HG03342 (cell line): Measurements from ENCODE around the gene SERINC2.
"Not testable (repeated sequence)": the region's sequence is repeated elsewhere in the genome, so short reads cannot be mapped to it uniquely, and the experiment has no call there.

ENCODE experiments used
- ATAC-seq: cut with Tn5 transposase; IDR thresholded peaks from one replicate; pipeline ENCODE4 v1.9.1; 2021; ENCODE audit warnings: mild to moderate bottlenecking, moderate library complexity; ENCODE audit not compliant: unreplicated experiment

The SERINC2 gene

GRCh38 chr1:31431351-31432257 is 18.6 kb downstream of the SERINC2 start:
- ATAC-seq = not testable (repeated sequence)

- ATAC-seq = no peak
Observed at GRCh38 chr1:31432592-31433395, 19.8 kb downstream of the SERINC2 start.

DNA sequence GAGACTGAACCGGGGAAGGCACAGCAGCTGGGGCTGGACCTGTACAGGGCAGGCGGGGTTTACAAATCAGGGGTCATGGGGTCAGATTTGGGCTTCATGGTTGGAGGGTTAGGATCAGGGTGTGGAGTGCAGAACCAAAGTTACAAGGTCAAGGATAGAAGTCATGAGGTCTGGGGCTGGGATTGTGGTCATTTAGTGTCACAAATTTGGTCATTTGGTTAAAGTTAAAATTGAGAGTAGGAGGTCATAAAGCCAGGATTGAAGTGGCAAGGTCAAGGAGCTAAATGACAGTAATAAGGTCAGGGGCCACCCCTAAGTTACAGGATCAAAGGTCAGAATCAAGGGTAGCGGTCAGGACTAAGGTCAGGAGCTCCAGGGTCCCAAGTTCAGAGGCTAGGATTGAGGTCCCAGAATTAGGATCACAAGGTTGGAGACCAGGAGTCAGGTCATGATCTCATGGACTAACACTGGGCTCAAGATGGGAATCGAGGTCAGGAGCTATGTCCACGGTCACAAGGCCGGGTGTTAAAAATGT is 20.4 kb downstream of the SERINC2 start:
- no peak for ATAC-seq

DNA sequence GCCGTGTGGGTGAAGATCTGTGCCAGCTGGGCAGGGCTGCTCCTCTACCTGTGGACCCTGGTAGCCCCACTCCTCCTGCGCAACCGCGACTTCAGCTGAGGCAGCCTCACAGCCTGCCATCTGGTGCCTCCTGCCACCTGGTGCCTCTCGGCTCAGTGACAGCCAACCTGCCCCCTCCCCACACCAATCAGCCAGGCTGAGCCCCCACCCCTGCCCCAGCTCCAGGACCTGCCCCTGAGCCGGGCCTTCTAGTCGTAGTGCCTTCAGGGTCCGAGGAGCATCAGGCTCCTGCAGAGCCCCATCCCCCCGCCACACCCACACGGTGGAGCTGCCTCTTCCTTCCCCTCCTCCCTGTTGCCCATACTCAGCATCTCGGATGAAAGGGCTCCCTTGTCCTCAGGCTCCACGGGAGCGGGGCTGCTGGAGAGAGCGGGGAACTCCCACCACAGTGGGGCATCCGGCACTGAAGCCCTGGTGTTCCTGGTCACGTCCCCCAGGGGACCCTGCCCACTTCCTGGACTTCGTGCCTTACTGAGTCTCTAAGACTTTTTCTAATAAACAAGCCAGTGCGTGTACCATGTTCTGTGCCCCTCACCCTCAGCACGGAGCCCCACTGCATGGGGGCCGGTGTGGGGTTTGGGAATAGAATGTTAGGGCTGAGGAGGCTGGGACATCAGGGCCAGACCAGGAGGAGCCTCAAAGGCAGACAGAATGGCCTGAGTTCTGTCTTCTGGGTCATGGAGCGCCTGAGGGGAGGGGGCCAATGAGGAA is 21.3 kb downstream of the SERINC2 start:
- no peak for ATAC-seq

GRCh38 chr1:31434979-31435378 is 22.0 kb downstream of the SERINC2 start:
- no peak for ATAC-seq

DNA sequence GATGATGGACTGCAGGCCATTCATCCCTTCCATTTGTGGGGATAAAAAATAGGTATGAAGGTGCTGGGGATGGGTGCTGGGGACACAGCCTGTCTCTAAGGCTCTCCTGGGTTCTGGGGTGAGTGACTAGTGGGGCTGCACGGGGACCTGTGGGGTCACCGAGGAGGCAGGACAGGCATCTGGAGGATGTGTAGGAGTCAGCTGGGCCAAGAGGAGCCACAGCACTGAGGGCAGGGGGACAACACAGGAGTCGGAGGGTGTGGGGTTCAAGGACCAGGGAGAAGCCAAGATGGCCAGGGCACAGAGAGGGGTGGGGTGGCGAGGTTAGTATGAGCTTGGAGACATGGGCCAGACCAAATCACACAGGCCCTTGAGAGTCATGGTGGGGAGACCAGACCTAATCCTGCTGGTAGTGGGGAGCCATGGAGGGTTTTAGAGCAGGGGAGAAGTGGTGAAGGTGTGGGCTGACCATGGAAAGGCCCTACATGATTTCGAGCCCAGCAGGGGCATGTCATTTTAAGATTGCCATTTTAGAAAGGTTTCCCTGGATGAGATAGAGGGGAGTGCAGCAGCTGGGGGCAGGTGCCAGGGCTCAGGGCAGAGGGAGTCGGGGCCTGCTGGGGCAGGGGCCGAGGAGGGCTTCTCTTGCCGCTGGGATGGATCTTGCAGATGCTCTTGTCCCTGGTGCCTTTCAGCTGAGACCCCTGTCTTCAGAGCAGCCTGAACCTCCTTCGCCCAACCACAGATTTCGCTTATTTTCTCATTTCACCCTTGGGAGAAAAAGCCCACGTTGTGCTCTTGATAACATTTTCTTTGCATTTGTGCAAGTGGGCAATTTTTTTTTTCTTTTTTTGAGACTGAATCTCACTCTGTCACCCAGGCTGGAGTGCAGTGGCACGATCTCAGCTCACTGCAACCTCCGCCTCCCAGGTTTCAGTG is 22.7 kb downstream of the SERINC2 start:
- no peak for ATAC-seq

GRCh38 chr1:31436596-31437432 is 23.8 kb downstream of the SERINC2 start:
- ATAC-seq = no peak

- no peak for ATAC-seq
Observed at GRCh38 chr1:31437433-31438037, 24.5 kb downstream of the SERINC2 start.

DNA sequence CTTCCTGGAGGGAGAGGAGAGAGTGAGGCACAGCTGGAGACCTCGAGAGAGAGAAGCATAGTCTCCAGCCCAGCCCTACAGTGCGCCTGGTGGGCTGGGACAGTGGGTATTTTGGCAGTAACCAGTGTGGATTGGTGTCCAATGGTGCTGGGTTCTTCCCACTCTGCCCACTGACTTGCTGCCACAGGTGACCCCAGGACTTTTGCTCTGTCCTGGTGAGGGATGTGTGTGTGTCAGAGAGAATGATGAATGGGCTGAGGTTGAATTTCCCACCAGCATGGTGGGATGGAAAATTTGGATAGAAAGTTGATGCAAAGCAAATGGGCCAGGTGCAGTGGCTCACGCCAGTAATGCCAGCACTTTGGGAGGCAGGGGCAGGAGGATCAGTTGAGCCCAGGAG is 26.3 kb downstream of the SERINC2 start:
- no peak for ATAC-seq

DNA sequence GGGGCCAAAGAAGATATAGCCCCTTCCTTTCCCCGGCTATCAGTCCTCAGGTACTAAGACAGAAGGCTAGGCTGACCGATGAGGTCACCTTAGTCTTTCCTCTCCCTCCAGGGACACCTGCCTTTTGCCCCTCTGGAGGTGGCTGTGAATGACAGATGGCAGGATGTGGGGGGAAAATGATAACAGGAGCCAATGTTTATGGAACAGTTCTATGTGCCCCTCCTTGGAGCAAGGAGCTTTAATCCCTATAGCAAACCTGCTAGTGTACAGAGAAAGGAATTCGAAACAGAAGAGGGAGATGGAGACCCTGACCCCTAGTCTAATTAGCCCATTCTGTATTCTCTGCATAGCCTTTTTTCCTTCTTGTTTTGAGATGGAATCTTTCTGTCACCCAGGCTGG is 28.1 kb downstream of the SERINC2 start:
- ATAC-seq = no peak

GRCh38 chr1:31441558-31441957 is 28.5 kb downstream of the SERINC2 start:
- no peak for ATAC-seq

GRCh38 chr1:31441970-31442647 is 29.1 kb downstream of the SERINC2 start:
- ATAC-seq = no peak

GRCh38 chr1:31442648-31442994 is 29.6 kb downstream of the SERINC2 start:
- no peak for ATAC-seq

- ATAC-seq = no peak
Observed at GRCh38 chr1:31443673-31444072, 30.7 kb downstream of the SERINC2 start.

DNA sequence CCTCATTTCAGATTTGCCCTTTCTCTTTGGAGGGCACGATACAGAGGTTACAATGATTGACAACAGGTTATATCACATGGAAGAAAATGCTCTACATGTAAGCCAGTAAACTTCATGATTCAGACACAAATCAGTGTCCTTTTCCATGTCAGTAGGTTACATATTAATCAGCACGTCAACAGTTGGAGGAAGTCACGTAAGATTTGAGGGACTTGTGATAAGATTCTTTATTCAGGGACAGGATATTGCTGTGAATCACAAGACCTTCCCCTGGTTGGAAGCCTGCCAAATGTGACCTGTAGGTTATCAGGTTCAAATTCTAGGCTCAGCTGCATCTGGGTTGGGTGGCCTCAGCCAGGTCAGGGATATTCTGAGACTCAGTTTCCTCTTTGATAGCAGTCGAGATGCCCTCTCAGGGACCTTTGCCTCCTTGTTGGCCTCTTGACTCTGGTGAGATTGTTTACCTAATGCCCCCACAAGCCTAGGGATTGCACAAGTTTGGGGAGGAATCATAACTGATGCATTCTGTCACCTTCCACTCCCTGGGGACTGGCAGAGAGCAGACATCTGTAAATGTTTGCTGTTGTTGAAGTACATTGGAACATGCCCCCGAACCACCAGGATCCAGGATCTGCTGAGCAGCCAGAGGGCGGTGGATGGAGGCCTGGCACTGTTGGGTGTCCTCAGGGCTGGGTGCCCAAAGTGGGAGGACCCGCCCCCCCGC is 31.9 kb downstream of the SERINC2 start:
- ATAC-seq = no peak

DNA sequence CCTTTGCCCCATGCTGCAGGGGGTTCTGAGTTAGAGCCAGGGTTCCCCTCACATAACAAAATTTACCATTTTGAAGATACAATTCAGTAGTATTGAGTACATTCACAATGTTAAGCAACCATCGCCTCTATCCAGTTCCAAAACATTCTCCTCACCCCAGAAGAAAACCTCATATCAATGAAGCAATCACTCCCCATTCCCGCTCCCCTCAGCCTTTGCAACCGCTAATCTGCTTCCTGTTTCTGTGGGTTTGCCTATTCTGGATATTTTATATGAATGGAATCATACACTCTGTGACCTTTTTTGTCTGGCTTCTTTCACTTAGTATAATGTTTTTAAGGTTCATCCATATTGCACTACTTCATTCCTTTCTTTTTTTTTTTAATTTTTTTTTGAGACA is 32.9 kb downstream of the SERINC2 start:
- no peak for ATAC-seq

- ATAC-seq = no peak
Observed at GRCh38 chr1:31447210-31447609, 34.2 kb downstream of the SERINC2 start.
